ENCODE measurements around the gene TFPI.
"Not testable (repeated sequence)": the region's sequence is repeated elsewhere in the genome, so short reads cannot be mapped to it uniquely, and the experiment has no call there.

TFPI gene

DNA sequence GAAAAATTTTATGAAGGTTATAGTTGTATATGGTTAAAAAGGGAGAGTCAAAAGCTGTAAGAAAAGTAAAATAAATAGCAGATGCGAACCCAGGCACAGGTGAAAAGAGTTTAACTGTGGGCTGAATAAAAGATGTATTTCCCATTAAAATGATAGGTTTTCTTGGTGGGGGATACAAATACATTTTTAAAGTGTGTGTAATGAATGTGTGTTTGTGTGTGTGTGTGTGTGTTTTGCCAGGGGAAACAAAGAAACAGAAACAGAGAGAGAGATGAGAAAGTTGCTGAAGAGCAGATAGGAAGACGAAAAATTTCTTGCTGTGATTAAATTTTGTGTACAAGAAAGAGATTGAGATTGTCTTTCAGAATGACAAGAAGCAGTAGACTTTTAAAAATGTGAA, 12.1 kb downstream of the TFPI start:
- Histone ChIP-seq H3K9ac (ENCODE audit: low read depth, low read length) (no peak overlapping the region), H2AFZ (ENCODE audit: low read depth, low read length) (no peak overlapping the region), H3K4me2 (ENCODE audit: insufficient read depth, low read length) (no peak overlapping the region), H3K27ac (ENCODE audit: low read length) (no peak overlapping the region), H3K79me2 (ENCODE audit: insufficient read depth, low read length) (no peaks in the 10 kb centered on the region), H3K4me1 (ENCODE audit: insufficient read depth, low read length) (no peaks in the 10 kb centered on the region), H4K20me1 (ENCODE audit: insufficient read depth, low read length) (no peaks in the 10 kb centered on the region), H3K36me3 (ENCODE audit: insufficient read depth, low read length) (no peaks in the 10 kb centered on the region), H3K9me3 (ENCODE audit: insufficient read depth, low read length, severe bottlenecking) (no peaks in the 10 kb centered on the region), H3K27me3 (ENCODE audit: insufficient read depth, low read length, poor library complexity) (no peaks in the 10 kb centered on the region), H3K4me3 (ENCODE audit: low read depth in 1 of 2, low read length in 2 of 2) (no peak overlapping the region)
- DNase-seq (no peak), ATAC-seq (ENCODE audit: insufficient read depth, low read depth) (no peak)
- no peak for TF ChIP-seq EZH2 (IDR thresholded peaks at IDR 0.05; ENCODE audit: borderline replicate concordance, low read depth, low read length, severe bottlenecking)
- TF ChIP-seq, protein P1, sequence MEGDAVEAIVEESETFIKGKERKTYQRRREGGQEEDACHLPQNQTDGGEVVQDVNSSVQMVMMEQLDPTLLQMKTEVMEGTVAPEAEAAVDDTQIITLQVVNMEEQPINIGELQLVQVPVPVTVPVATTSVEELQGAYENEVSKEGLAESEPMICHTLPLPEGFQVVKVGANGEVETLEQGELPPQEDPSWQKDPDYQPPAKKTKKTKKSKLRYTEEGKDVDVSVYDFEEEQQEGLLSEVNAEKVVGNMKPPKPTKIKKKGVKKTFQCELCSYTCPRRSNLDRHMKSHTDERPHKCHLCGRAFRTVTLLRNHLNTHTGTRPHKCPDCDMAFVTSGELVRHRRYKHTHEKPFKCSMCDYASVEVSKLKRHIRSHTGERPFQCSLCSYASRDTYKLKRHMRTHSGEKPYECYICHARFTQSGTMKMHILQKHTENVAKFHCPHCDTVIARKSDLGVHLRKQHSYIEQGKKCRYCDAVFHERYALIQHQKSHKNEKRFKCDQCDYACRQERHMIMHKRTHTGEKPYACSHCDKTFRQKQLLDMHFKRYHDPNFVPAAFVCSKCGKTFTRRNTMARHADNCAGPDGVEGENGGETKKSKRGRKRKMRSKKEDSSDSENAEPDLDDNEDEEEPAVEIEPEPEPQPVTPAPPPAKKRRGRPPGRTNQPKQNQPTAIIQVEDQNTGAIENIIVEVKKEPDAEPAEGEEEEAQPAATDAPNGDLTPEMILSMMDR (IDR thresholded peaks at IDR 0.05; ENCODE audit: borderline replicate concordance, extremely low read depth, low read length, poor library complexity, severe bottlenecking), result no peak

GRCh38 chr2:187541086-187542085, 12.8 kb downstream of the TFPI start:
- H3K27ac ChIP-seq (ENCODE audit: low read length), result no peak overlapping the region
- no peak overlapping the region for H3K9ac ChIP-seq (ENCODE audit: low read depth, low read length)
- H3K36me3 ChIP-seq (ENCODE audit: insufficient read depth, low read length), result no peaks in the 10 kb centered on the region
- DNase-seq, result no peak
- H3K4me3 ChIP-seq (ENCODE audit: low read depth in 1 of 2, low read length in 2 of 2), result no peak overlapping the region
- H3K9me3 ChIP-seq (ENCODE audit: insufficient read depth, low read length, severe bottlenecking), result no peaks in the 10 kb centered on the region
- H2AFZ ChIP-seq (ENCODE audit: low read depth, low read length), result no peak overlapping the region
- no peaks in the 10 kb centered on the region for H4K20me1 ChIP-seq (ENCODE audit: insufficient read depth, low read length)
- TF ChIP-seq, protein P1 (IDR thresholded peaks at IDR 0.05; ENCODE audit: borderline replicate concordance, extremely low read depth, low read length, poor library complexity, severe bottlenecking), result no peak
- TF ChIP-seq EZH2 (IDR thresholded peaks at IDR 0.05; ENCODE audit: borderline replicate concordance, low read depth, low read length, severe bottlenecking), result no peak
- no peak overlapping the region for H3K4me2 ChIP-seq (ENCODE audit: insufficient read depth, low read length)
- no peaks in the 10 kb centered on the region for H3K4me1 ChIP-seq (ENCODE audit: insufficient read depth, low read length)
- no peaks in the 10 kb centered on the region for H3K79me2 ChIP-seq (ENCODE audit: insufficient read depth, low read length)
- no peak for ATAC-seq (ENCODE audit: insufficient read depth, low read depth)
- no peaks in the 10 kb centered on the region for H3K27me3 ChIP-seq (ENCODE audit: insufficient read depth, low read length, poor library complexity)

GRCh38 chr2:187538222-187538621, 16.0 kb downstream of the TFPI start:
- H3K9ac ChIP-seq (ENCODE audit: low read depth, low read length); H3K9me3 ChIP-seq (ENCODE audit: insufficient read depth, low read length, severe bottlenecking); ATAC-seq (ENCODE audit: insufficient read depth, low read depth); DNase-seq; H3K4me2 ChIP-seq (ENCODE audit: insufficient read depth, low read length); H3K27ac ChIP-seq (ENCODE audit: low read length); H3K79me2 ChIP-seq (ENCODE audit: insufficient read depth, low read length); H2AFZ ChIP-seq (ENCODE audit: low read depth, low read length); H3K36me3 ChIP-seq (ENCODE audit: insufficient read depth, low read length); H3K4me1 ChIP-seq (ENCODE audit: insufficient read depth, low read length); H4K20me1 ChIP-seq (ENCODE audit: insufficient read depth, low read length); H3K4me3 ChIP-seq (ENCODE audit: low read depth in 1 of 2, low read length in 2 of 2); H3K27me3 ChIP-seq (ENCODE audit: insufficient read depth, low read length, poor library complexity): not testable (repeated sequence)

GRCh38 chr2:187535381-187535780, 18.9 kb downstream of the TFPI start:
- H3K4me3 ChIP-seq (ENCODE audit: low read depth in 1 of 2, low read length in 2 of 2); H3K9ac ChIP-seq (ENCODE audit: low read depth, low read length); H3K79me2 ChIP-seq (ENCODE audit: insufficient read depth, low read length): not testable (repeated sequence)

More at GRCh38 chr2:187535381-187535780, 18.9 kb downstream of the TFPI start:
- H3K4me1 ChIP-seq (ENCODE audit: insufficient read depth, low read length); H3K4me2 ChIP-seq (ENCODE audit: insufficient read depth, low read length); H2AFZ ChIP-seq (ENCODE audit: low read depth, low read length); H3K9me3 ChIP-seq (ENCODE audit: insufficient read depth, low read length, severe bottlenecking); H3K36me3 ChIP-seq (ENCODE audit: insufficient read depth, low read length); H4K20me1 ChIP-seq (ENCODE audit: insufficient read depth, low read length); ATAC-seq (ENCODE audit: insufficient read depth, low read depth); H3K27ac ChIP-seq (ENCODE audit: low read length); DNase-seq; H3K27me3 ChIP-seq (ENCODE audit: insufficient read depth, low read length, poor library complexity): not testable (repeated sequence)

All from DND-41 (cell line).